MM.1S (cell line): ENCODE results near the gene S100Z.

Experiments
- CTCF ChIP-seq: fragments of 300-600 bp; sonication (generic); IDR thresholded peaks from 2 replicates; pipeline ENCODE4 v1.5.1; 2016; ENCODE audit warnings: antibody characterized with exemption, low read length, mixed read lengths
- EZH2 ChIP-seq: fragments of 300-600 bp; sonication (generic); optimal IDR thresholded peaks from 2 replicates; pipeline ENCODE3; 2017; ENCODE audit warnings: low read depth, mild to moderate bottlenecking, antibody characterized with exemption, low read length, mixed read lengths
- EZH2phosphoT487 ChIP-seq: fragments of 300-600 bp; sonication (generic); IDR thresholded peaks from 2 replicates; pipeline ENCODE4 v1.6.1; 2018; ENCODE audit warnings: antibody characterized with exemption, low read length

DNA sequence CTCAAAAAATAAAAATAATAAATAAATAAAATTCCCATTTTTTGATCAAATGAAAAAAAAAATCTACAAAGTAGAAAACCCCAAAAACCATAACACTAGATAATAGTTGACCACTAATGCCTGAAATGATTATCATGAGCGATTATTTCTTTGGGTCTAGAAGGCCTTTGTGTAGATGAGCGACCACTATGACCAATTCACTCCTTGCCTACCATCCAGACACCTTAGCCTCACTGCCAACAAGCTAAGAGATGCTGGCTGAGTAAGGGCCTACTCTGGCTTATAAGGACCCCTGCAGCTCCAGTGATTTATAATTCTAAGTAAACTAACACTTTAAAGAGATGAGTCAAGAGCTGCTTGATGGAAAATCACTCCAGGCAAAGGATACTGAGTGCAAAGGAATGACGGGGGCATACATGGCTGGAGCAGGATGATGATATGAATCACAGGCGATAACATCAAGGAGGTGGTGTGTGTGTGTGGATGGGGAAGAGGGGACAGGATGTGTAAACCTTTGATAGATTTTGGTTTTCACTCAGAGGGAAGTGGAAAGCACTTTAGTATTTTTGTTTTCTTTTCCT is 35.7 kb upstream of the S100Z start:
- no peak for TF ChIP-seq CTCF
- no peak for TF ChIP-seq EZH2phosphoT487
- TF ChIP-seq EZH2, result no peak
